H9 (cell line): Measurements from ENCODE around the gene ASTN2. TPM values are rescaled to one million over a fixed set of nuclear protein-coding genes. Genes with fewer than 3 reads are reported as not detected.

ENCODE experiments used
- DNase-seq: peaks from one replicate; pipeline ENCODE4 v3.0.0-alpha.2; 2017
- H2AFZ ChIP-seq: one replicate; pipeline ENCODE4 v1.6.1; 2013; ENCODE audit warnings: mild to moderate bottlenecking, low read length, control low read depth, moderate library complexity
- H2AK5ac ChIP-seq: 2 replicates; pipeline ENCODE4 v1.6.1; 2013; ENCODE audit warnings: low read length, control low read depth, mixed read lengths; ENCODE audit not compliant: insufficient read length
- H2BK120ac ChIP-seq: one replicate; pipeline ENCODE4 v1.6.1; 2013; ENCODE audit warnings: low read depth, mild to moderate bottlenecking, low read length, control low read depth, inconsistent platforms; ENCODE audit not compliant: poor library complexity, severe bottlenecking
- H2BK12ac ChIP-seq: 2 replicates; pipeline ENCODE4 v1.6.1; 2013; ENCODE audit warnings: low read length, control low read depth, mixed read lengths, low read depth; ENCODE audit not compliant: insufficient read length
- H2BK15ac ChIP-seq: 2 replicates; pipeline ENCODE4 v1.6.1; 2013; ENCODE audit warnings: low read depth, low read length, control low read depth
- H2BK20ac ChIP-seq: one replicate; pipeline ENCODE4 v1.6.1; 2013; ENCODE audit warnings: low read depth, mild to moderate bottlenecking, low read length, control low read depth, inconsistent platforms; ENCODE audit not compliant: poor library complexity, severe bottlenecking
- H2BK5ac ChIP-seq: 2 replicates; pipeline ENCODE4 v1.6.1; 2013; ENCODE audit warnings: low read length, control low read depth, mixed read lengths; ENCODE audit not compliant: insufficient read length
- H3K14ac ChIP-seq: 2 replicates; pipeline ENCODE4 v1.6.1; 2013; ENCODE audit warnings: low read length, control low read depth; ENCODE audit not compliant: insufficient read depth
- H3K18ac ChIP-seq: 2 replicates; pipeline ENCODE4 v1.6.1; 2013; ENCODE audit warnings: low read depth, mild to moderate bottlenecking, mixed read lengths, low read length, control low read depth; ENCODE audit not compliant: insufficient read length
- H3K23ac ChIP-seq: 2 replicates; pipeline ENCODE4 v1.6.1; 2013; ENCODE audit warnings: low read length, control low read depth, mixed read lengths, low read depth; ENCODE audit not compliant: insufficient read length
- H3K23me2 ChIP-seq: 2 replicates; pipeline ENCODE4 v1.6.1; 2013; ENCODE audit warnings: low read depth, mild to moderate bottlenecking, mixed read lengths, low read length, control low read depth; ENCODE audit not compliant: insufficient read length, poor library complexity, severe bottlenecking
- H3K27ac ChIP-seq: 2 replicates; pipeline ENCODE4 v1.5.1; 2013; ENCODE audit warnings: low read length, control low read depth, mixed read lengths, low read depth; ENCODE audit not compliant: insufficient read length
- H3K27me3 ChIP-seq: 2 replicates; pipeline ENCODE4 v1.6.1; 2013; ENCODE audit warnings: low read length, control low read depth, inconsistent platforms; ENCODE audit not compliant: insufficient read depth
- H3K4ac ChIP-seq: 2 replicates; pipeline ENCODE4 v1.6.1; 2013; ENCODE audit warnings: low read depth, mild to moderate bottlenecking, control low read depth, inconsistent platforms, low read length, moderate library complexity
- H3K4me1 ChIP-seq: 2 replicates; pipeline ENCODE4 v1.6.1; 2013; ENCODE audit warnings: low read length, control low read depth, inconsistent platforms; ENCODE audit not compliant: insufficient read depth
- H3K4me2 ChIP-seq: 2 replicates; pipeline ENCODE4 v1.6.1; 2013; ENCODE audit warnings: low read length, control low read depth, mixed read lengths; ENCODE audit not compliant: insufficient read length, insufficient read depth
- H3K56ac ChIP-seq: 2 replicates; pipeline ENCODE4 v1.6.1; 2013; ENCODE audit warnings: low read depth, mild to moderate bottlenecking, mixed read lengths, low read length, control low read depth; ENCODE audit not compliant: insufficient read length
- H3K79me1 ChIP-seq: 2 replicates; pipeline ENCODE4 v1.6.1; 2013; ENCODE audit warnings: low read depth, mild to moderate bottlenecking, moderate library complexity, low read length, control low read depth, inconsistent platforms; ENCODE audit not compliant: insufficient read depth, poor library complexity, severe bottlenecking
- H3K79me2 ChIP-seq: 2 replicates; pipeline ENCODE4 v1.6.1; 2013; ENCODE audit warnings: low read length, control low read depth, inconsistent platforms; ENCODE audit not compliant: insufficient read depth
- H3K9ac ChIP-seq: 2 replicates; pipeline ENCODE4 v1.6.1; 2013; ENCODE audit warnings: low read length, control low read depth, mixed read lengths; ENCODE audit not compliant: insufficient read length; ENCODE audit errors: extremely low read depth
- H3K9me3 ChIP-seq: one replicate; pipeline ENCODE4 v1.6.1; 2013; ENCODE audit warnings: low read depth, low read length, inconsistent platforms; ENCODE audit not compliant: control insufficient read depth
- H3T11ph ChIP-seq: one replicate; pipeline ENCODE4 v1.6.1; 2013; ENCODE audit warnings: mild to moderate bottlenecking, low read length, control low read depth, inconsistent platforms
- H4K20me1 ChIP-seq: one replicate; pipeline ENCODE4 v1.6.1; 2013; ENCODE audit not compliant: control insufficient read depth, insufficient read length, insufficient read depth
- H4K5ac ChIP-seq: 2 replicates; pipeline ENCODE4 v1.6.1; 2013; ENCODE audit warnings: low read depth, mild to moderate bottlenecking, mixed read lengths, low read length, control low read depth; ENCODE audit not compliant: insufficient read length
- H4K8ac ChIP-seq: replicated peaks from 2 replicates; pipeline ENCODE4 v1.6.1; 2013; ENCODE audit warnings: low read length, control low read depth, mixed read lengths, low read depth; ENCODE audit not compliant: insufficient read length
- H4K91ac ChIP-seq: 2 replicates; pipeline ENCODE4 v1.6.1; 2013; ENCODE audit warnings: low read depth, mild to moderate bottlenecking, moderate library complexity, mixed read lengths, low read length, control low read depth; ENCODE audit not compliant: insufficient read length
- H3K27ac Mint-ChIP-seq, 3 experiments: 2 replicates in 2 of 3; 3 replicates in 1 of 3; pipeline ENCODE4 v1.8.0; 2020 to 2021; ENCODE audit warnings: mixed read lengths in 3 of 3, mild to moderate bottlenecking in 1 of 3, moderate library complexity in 1 of 3
- H3K27me3 Mint-ChIP-seq: 2 replicates; pipeline ENCODE4 v1.8.0; 2021; ENCODE audit warnings: low read depth, mild to moderate bottlenecking, moderate library complexity, mixed read lengths
- H3K36me3 Mint-ChIP-seq, 3 experiments: 2 replicates in 2 of 3; 3 replicates in 1 of 3; pipeline ENCODE4 v1.8.0; 2020 to 2021; ENCODE audit warnings: low read depth in 3 of 3, mixed read lengths in 3 of 3; ENCODE audit not compliant: insufficient read depth in 1 of 3
- H3K4me1 Mint-ChIP-seq, 2 experiments: 2 replicates each; pipeline ENCODE4 v1.8.0; 2020; ENCODE audit warnings: mixed read lengths in 2 of 2
- H3K4me3 Mint-ChIP-seq, 2 experiments: 2 replicates in 1 of 2; 3 replicates in 1 of 2; pipeline ENCODE4 v1.8.0; 2020 to 2021; ENCODE audit warnings: mild to moderate bottlenecking in 2 of 2, mixed read lengths in 2 of 2, moderate library complexity in 1 of 2
- H3K9me3 Mint-ChIP-seq, 2 experiments: 2 replicates in 1 of 2; 3 replicates in 1 of 2; pipeline ENCODE4 v1.8.0; 2020; ENCODE audit warnings: mild to moderate bottlenecking in 2 of 2, mixed read lengths in 2 of 2, moderate library complexity in 1 of 2
- WGBS: extraction: QIAGEN DNeasy Blood & Tissue Kit; methylation state at CpG from one replicate; pipeline ENCODE4 v1.1.7; 2013; ENCODE audit warnings: missing lambda C conversion rate, low lambda C conversion rate, mixed read lengths; ENCODE audit not compliant: insufficient read length; ENCODE audit errors: extremely low coverage; 5-methylcytosine and 5-hydroxymethylcytosine counted together
- total RNA-seq: library from RNA; stranded (reverse); gene quantifications from 2 replicates; pipeline ENCODE4 v1.2.1, GENCODE V29; 2021
- TF ChIP-seq, protein P1 (sequence below): fragments of 200-600 bp; sonication (generic); conservative IDR thresholded peaks from 3 replicates; pipeline ENCODE4 v1.8.0; 2021; ENCODE audit warnings: antibody characterized with exemption, mild to moderate bottlenecking

Gene ASTN2
- total RNA-seq, 1 experiment from 2014 or later = 9.7 TPM

GRCh38 chr9:117458066-117458465 lies 43.2 kb upstream of the ASTN2 start:
- Histone ChIP-seq H4K8ac (no peak overlapping the region), H3T11ph (no peak overlapping the region), H2BK12ac (no peak overlapping the region), H3K9me3 (no peaks in the 10 kb centered on the region), H2AFZ (no peak overlapping the region), H3K23ac (no peak overlapping the region), H4K91ac (no peak overlapping the region), H3K56ac (no peak overlapping the region), H3K9ac (no peak overlapping the region), H3K79me2 (no peaks in the 10 kb centered on the region), H3K4me2 (no peak overlapping the region), H3K27me3 (no peaks in the 10 kb centered on the region), H3K18ac (no peak overlapping the region), H2BK5ac (no peak overlapping the region), H2BK120ac (no peak overlapping the region), H2BK20ac (no peak overlapping the region), H4K20me1 (no peaks in the 10 kb centered on the region), H3K4ac (no peak overlapping the region), H4K5ac (no peak overlapping the region), H3K79me1 (no peaks in the 10 kb centered on the region), H3K4me1 (no peaks in the 10 kb centered on the region), H2AK5ac (no peak overlapping the region), H3K27ac (no peak overlapping the region), H3K23me2 (no peaks in the 10 kb centered on the region), H2BK15ac (no peak overlapping the region), H3K14ac (no peak overlapping the region)
- H3K27ac Mint-ChIP-seq = no peak overlapping the region
- no peaks in the 10 kb centered on the region for H3K36me3 Mint-ChIP-seq
- H3K4me3 Mint-ChIP-seq = no peak overlapping the region
- H3K4me1 Mint-ChIP-seq = peaks cover 6 to 8% of the 10 kb centered on the region in 2 experiments; a peak in 3 of 4 replicates
- TF ChIP-seq, protein P1, sequence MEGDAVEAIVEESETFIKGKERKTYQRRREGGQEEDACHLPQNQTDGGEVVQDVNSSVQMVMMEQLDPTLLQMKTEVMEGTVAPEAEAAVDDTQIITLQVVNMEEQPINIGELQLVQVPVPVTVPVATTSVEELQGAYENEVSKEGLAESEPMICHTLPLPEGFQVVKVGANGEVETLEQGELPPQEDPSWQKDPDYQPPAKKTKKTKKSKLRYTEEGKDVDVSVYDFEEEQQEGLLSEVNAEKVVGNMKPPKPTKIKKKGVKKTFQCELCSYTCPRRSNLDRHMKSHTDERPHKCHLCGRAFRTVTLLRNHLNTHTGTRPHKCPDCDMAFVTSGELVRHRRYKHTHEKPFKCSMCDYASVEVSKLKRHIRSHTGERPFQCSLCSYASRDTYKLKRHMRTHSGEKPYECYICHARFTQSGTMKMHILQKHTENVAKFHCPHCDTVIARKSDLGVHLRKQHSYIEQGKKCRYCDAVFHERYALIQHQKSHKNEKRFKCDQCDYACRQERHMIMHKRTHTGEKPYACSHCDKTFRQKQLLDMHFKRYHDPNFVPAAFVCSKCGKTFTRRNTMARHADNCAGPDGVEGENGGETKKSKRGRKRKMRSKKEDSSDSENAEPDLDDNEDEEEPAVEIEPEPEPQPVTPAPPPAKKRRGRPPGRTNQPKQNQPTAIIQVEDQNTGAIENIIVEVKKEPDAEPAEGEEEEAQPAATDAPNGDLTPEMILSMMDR = no peak
- DNase-seq = no peak
- H3K27me3 Mint-ChIP-seq = peaks cover 6% of the 10 kb centered on the region
- no CpG with 5 or more reads among the region's 3 CpGs for WGBS
- H3K9me3 Mint-ChIP-seq = no peaks in the 10 kb centered on the region; a peak in 1 of 5 replicates
